ENCODE results near the gene RAB11B.

DNA sequence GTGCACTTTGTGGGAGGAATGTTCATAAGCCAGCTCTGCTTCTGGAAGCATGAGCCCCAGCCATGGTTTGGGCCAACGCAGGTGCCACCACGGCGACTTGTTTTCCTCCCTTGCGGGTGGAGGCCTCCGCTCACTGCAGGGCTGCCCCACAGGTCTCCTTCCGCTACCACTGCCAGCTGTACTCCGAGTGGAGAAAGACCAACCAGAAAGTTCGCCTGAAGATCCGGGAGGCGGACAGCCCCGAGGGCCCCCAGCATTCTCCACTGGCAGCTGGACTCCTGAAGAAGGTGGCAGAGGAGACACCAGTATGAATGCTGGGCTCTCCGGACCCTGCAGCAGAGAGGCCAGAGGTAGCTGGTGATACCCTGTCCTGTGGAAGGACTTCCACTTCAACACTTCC lies 48.1 kb downstream of the RAB11B start:
- no peak for TF ChIP-seq POLR2A (IDR thresholded peaks at IDR 0.05)
- TF ChIP-seq, protein P1, sequence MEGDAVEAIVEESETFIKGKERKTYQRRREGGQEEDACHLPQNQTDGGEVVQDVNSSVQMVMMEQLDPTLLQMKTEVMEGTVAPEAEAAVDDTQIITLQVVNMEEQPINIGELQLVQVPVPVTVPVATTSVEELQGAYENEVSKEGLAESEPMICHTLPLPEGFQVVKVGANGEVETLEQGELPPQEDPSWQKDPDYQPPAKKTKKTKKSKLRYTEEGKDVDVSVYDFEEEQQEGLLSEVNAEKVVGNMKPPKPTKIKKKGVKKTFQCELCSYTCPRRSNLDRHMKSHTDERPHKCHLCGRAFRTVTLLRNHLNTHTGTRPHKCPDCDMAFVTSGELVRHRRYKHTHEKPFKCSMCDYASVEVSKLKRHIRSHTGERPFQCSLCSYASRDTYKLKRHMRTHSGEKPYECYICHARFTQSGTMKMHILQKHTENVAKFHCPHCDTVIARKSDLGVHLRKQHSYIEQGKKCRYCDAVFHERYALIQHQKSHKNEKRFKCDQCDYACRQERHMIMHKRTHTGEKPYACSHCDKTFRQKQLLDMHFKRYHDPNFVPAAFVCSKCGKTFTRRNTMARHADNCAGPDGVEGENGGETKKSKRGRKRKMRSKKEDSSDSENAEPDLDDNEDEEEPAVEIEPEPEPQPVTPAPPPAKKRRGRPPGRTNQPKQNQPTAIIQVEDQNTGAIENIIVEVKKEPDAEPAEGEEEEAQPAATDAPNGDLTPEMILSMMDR (IDR thresholded peaks at IDR 0.05), result no peak
- no peak for TF ChIP-seq POLR2AphosphoS5 (IDR thresholded peaks at IDR 0.05)
- TF ChIP-seq EP300 (IDR thresholded peaks at IDR 0.05), result no peak

Measured in stomach (tissue), 4 donors.